ENCODE data around the gene GASK1A.

GRCh38 chr3:43082457-43082856 lies 103.3 kb downstream of the GASK1A start:
- TF ChIP-seq CTCF (IDR thresholded peaks at IDR 0.05) = no peak
- no peak for TF ChIP-seq POLR2A (IDR thresholded peaks at IDR 0.05)

All from body of pancreas (tissue), 4 donors.